ENCODE data around the gene TMEM202. TPM values are rescaled to one million over a fixed set of nuclear protein-coding genes. Genes with fewer than 3 reads are reported as not detected.
A peak's percentile ranks its signal among the peaks of the same experiment; 100 is the strongest.

The TMEM202 gene
- total and polyA plus RNA-seq, 2 of the 13 experiments (the other 11 are each of a cell fraction or from before 2014, with no cell fraction given) = not detected

- TF ChIP-seq EP300 (IDR thresholded peaks at IDR 0.05; ENCODE audit: low read depth in 2 of 2, low read length in 2 of 2) (0 out of 4 replicates have a peak, but pooled peaks of 1 of the 2 experiments have one; percentile 31), EP300 (CRISPR knock-in tag; IDR thresholded peaks at IDR 0.05; ENCODE audit: borderline replicate concordance) (no peak), CREB3 (CRISPR knock-in tag; IDR thresholded peaks at IDR 0.05) (no peak), GATA4 (IDR thresholded peaks at IDR 0.05; ENCODE audit: borderline replicate concordance, low read depth) (no peak), NFYB (CRISPR knock-in tag; IDR thresholded peaks at IDR 0.05) (no peak), FOXO1 (CRISPR knock-in tag; IDR thresholded peaks at IDR 0.05) (peak; percentile 60; the same call in 1 of the 2 replicates), HDAC1 (CRISPR knock-in tag; IDR thresholded peaks at IDR 0.05) (peak; percentile 50; the same call in 1 of the 2 replicates), FIP1L1 (IDR thresholded peaks at IDR 0.05; ENCODE audit: borderline replicate concordance, insufficient read depth, low read depth, low read length) (no peak), HNRNPL (IDR thresholded peaks at IDR 0.05; ENCODE audit: low read depth, low read length) (no peak), REPIN1 (CRISPR knock-in tag; IDR thresholded peaks at IDR 0.05; ENCODE audit: borderline replicate concordance, low read depth) (no peak), ARID4A (CRISPR knock-in tag; IDR thresholded peaks at IDR 0.05; ENCODE audit: borderline replicate concordance) (no peak), AKAP8 (CRISPR knock-in tag; IDR thresholded peaks at IDR 0.05) (no peak), HNF4A (CRISPR knock-in tag; IDR thresholded peaks at IDR 0.05) (peak; percentile 96), ZNF768 (CRISPR knock-in tag; IDR thresholded peaks at IDR 0.05) (peak; percentile 66; the same call in 1 of the 2 replicates), ISX (CRISPR knock-in tag; conservative IDR thresholded peaks at IDR 0.05) (no peak), TEAD2 (CRISPR knock-in tag; IDR thresholded peaks at IDR 0.05) (no peak), WIZ (CRISPR knock-in tag; IDR thresholded peaks at IDR 0.05) (0 out of 2 replicates have a peak, but pooled peaks have one; percentile 34), POLR2AphosphoS2 (IDR thresholded peaks at IDR 0.05; ENCODE audit: low read depth, low read length) (no peak), ZBTB14 (CRISPR knock-in tag; IDR thresholded peaks at IDR 0.05) (no peak), ADNP (CRISPR knock-in tag; IDR thresholded peaks at IDR 0.05) (no peak), ZNF230 (CRISPR knock-in tag; IDR thresholded peaks at IDR 0.05) (no peak), NCOR1 (IDR thresholded peaks at IDR 0.05; ENCODE audit: borderline replicate concordance, low read length) (peak; percentile 69; the same call in 1 of the 2 replicates), ZSCAN20 (CRISPR knock-in tag; IDR thresholded peaks at IDR 0.05; ENCODE audit: borderline replicate concordance) (no peak), ZNF589 (CRISPR knock-in tag; conservative IDR thresholded peaks at IDR 0.05) (no peak), MIXL1 (CRISPR knock-in tag; IDR thresholded peaks at IDR 0.05) (peak; percentile 41; the same call in 1 of the 2 replicates), JUNB (CRISPR knock-in tag; IDR thresholded peaks at IDR 0.05; ENCODE audit: borderline replicate concordance) (no peak), ZNF354B (CRISPR knock-in tag; IDR thresholded peaks at IDR 0.05) (no peak)
Measured at GRCh38 chr15:72398648-72399047, 543 bp downstream of the TMEM202 start (continued).

Measured in HepG2 (cell line).